ENCODE measurements around the gene CEP131.

Gene CEP131

GRCh38 chr17:81253358-81254131, 30.8 kb upstream of the CEP131 start (continued):
- TF ChIP-seq ZNF280D (tag by site-specific recombination; IDR thresholded peaks at IDR 0.05) (no peak), ZNF510 (tag by site-specific recombination; IDR thresholded peaks at IDR 0.05; ENCODE audit: insufficient replicate concordance) (no peak), ZNF48 (tag by site-specific recombination; IDR thresholded peaks at IDR 0.05) (no peak), ZNF785 (tag by site-specific recombination; IDR thresholded peaks at IDR 0.05) (peak; percentile 86; the same call in 1 of the 2 replicates), HOXA7 (CRISPR knock-in tag; IDR thresholded peaks at IDR 0.05; ENCODE audit: borderline replicate concordance) (no peak), ZBTB21 (tag by site-specific recombination; IDR thresholded peaks at IDR 0.05) (no peak; the same call in 1 of the 2 replicates), ZEB2 (tag by site-specific recombination; IDR thresholded peaks at IDR 0.05) (peak; percentile 79), ZNF404 (tag by site-specific recombination; IDR thresholded peaks at IDR 0.05) (no peak), TSHZ1 (tag by site-specific recombination; IDR thresholded peaks at IDR 0.05; ENCODE audit: borderline replicate concordance) (peak; percentile 3; the same call in 1 of the 2 replicates), ZNF140 (tag by site-specific recombination; IDR thresholded peaks at IDR 0.05) (no peak; the same call in 1 of the 2 replicates), RBAK (tag by site-specific recombination; IDR thresholded peaks at IDR 0.05) (no peak), GLI2 (tag by site-specific recombination; IDR thresholded peaks at IDR 0.05; ENCODE audit: borderline replicate concordance, low read depth) (no peak), SP7 (tag by site-specific recombination; IDR thresholded peaks at IDR 0.05) (peak; percentile 58), ZNF501 (tag by site-specific recombination; IDR thresholded peaks at IDR 0.05) (no peak), ZNF157 (tag by site-specific recombination; IDR thresholded peaks at IDR 0.05) (peak; percentile 59), ZFP3 (tag by site-specific recombination; IDR thresholded peaks at IDR 0.05; ENCODE audit: low read depth) (no peak), ZNF311 (tag by site-specific recombination; IDR thresholded peaks at IDR 0.05; ENCODE audit: borderline replicate concordance) (peak; percentile 90)
- TF ChIP-seq, protein P1, sequence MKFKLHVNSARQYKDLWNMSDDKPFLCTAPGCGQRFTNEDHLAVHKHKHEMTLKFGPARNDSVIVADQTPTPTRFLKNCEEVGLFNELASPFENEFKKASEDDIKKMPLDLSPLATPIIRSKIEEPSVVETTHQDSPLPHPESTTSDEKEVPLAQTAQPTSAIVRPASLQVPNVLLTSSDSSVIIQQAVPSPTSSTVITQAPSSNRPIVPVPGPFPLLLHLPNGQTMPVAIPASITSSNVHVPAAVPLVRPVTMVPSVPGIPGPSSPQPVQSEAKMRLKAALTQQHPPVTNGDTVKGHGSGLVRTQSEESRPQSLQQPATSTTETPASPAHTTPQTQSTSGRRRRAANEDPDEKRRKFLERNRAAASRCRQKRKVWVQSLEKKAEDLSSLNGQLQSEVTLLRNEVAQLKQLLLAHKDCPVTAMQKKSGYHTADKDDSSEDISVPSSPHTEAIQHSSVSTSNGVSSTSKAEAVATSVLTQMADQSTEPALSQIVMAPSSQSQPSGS (tag by site-specific recombination; IDR thresholded peaks at IDR 0.05; ENCODE audit: low read depth), result 0 out of 2 replicates have a peak, but pooled peaks have one; percentile 7
- TF ChIP-seq, protein P2, sequence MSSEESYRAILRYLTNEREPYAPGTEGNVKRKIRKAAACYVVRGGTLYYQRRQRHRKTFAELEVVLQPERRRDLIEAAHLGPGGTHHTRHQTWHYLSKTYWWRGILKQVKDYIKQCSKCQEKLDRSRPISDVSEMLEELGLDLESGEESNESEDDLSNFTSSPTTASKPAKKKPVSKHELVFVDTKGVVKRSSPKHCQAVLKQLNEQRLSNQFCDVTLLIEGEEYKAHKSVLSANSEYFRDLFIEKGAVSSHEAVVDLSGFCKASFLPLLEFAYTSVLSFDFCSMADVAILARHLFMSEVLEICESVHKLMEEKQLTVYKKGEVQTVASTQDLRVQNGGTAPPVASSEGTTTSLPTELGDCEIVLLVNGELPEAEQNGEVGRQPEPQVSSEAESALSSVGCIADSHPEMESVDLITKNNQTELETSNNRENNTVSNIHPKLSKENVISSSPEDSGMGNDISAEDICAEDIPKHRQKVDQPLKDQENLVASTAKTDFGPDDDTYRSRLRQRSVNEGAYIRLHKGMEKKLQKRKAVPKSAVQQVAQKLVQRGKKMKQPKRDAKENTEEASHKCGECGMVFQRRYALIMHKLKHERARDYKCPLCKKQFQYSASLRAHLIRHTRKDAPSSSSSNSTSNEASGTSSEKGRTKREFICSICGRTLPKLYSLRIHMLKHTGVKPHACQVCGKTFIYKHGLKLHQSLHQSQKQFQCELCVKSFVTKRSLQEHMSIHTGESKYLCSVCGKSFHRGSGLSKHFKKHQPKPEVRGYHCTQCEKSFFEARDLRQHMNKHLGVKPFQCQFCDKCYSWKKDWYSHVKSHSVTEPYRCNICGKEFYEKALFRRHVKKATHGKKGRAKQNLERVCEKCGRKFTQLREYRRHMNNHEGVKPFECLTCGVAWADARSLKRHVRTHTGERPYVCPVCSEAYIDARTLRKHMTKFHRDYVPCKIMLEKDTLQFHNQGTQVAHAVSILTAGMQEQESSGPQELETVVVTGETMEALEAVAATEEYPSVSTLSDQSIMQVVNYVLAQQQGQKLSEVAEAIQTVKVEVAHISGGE (tag by site-specific recombination; conservative IDR thresholded peaks at IDR 0.05; ENCODE audit: low read depth), result no peak
- TF ChIP-seq, protein P3, sequence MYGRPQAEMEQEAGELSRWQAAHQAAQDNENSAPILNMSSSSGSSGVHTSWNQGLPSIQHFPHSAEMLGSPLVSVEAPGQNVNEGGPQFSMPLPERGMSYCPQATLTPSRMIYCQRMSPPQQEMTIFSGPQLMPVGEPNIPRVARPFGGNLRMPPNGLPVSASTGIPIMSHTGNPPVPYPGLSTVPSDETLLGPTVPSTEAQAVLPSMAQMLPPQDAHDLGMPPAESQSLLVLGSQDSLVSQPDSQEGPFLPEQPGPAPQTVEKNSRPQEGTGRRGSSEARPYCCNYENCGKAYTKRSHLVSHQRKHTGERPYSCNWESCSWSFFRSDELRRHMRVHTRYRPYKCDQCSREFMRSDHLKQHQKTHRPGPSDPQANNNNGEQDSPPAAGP (tag by site-specific recombination; IDR thresholded peaks at IDR 0.05), result peak; percentile 90
- TF ChIP-seq, protein P4, sequence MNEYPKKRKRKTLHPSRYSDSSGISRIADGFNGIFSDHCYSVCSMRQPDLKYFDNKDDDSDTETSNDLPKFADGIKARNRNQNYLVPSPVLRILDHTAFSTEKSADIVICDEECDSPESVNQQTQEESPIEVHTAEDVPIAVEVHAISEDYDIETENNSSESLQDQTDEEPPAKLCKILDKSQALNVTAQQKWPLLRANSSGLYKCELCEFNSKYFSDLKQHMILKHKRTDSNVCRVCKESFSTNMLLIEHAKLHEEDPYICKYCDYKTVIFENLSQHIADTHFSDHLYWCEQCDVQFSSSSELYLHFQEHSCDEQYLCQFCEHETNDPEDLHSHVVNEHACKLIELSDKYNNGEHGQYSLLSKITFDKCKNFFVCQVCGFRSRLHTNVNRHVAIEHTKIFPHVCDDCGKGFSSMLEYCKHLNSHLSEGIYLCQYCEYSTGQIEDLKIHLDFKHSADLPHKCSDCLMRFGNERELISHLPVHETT (tag by site-specific recombination; IDR thresholded peaks at IDR 0.05), result no peak; the same call in none of the 2 replicates
- TF ChIP-seq, protein P5, sequence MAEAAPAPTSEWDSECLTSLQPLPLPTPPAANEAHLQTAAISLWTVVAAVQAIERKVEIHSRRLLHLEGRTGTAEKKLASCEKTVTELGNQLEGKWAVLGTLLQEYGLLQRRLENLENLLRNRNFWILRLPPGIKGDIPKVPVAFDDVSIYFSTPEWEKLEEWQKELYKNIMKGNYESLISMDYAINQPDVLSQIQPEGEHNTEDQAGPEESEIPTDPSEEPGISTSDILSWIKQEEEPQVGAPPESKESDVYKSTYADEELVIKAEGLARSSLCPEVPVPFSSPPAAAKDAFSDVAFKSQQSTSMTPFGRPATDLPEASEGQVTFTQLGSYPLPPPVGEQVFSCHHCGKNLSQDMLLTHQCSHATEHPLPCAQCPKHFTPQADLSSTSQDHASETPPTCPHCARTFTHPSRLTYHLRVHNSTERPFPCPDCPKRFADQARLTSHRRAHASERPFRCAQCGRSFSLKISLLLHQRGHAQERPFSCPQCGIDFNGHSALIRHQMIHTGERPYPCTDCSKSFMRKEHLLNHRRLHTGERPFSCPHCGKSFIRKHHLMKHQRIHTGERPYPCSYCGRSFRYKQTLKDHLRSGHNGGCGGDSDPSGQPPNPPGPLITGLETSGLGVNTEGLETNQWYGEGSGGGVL (tag by site-specific recombination; IDR thresholded peaks at IDR 0.05), result no peak
